GM12801 (cell line): Measurements from ENCODE around the gene EFNA5.

Source experiments
- CTCF ChIP-seq: IDR thresholded peaks from one replicate; pipeline ENCODE4 v1.5.1; 2011; ENCODE audit warnings: control low read depth; ENCODE audit not compliant: insufficient read length; ENCODE audit errors: extremely low read depth

Gene EFNA5

GRCh38 chr5:107418902-107419301, 251.8 kb downstream of the EFNA5 start:
- TF ChIP-seq CTCF = no peak

GRCh38 chr5:107418071-107418470, 252.7 kb downstream of the EFNA5 start:
- no peak for TF ChIP-seq CTCF

- no peak for TF ChIP-seq CTCF
Observed at GRCh38 chr5:107415762-107416161, 255.0 kb downstream of the EFNA5 start.

- TF ChIP-seq CTCF = no peak
Observed at GRCh38 chr5:107414802-107415201, 255.9 kb downstream of the EFNA5 start.

GRCh38 chr5:107413754-107414153, 257.0 kb downstream of the EFNA5 start:
- no peak for TF ChIP-seq CTCF

- TF ChIP-seq CTCF = no peak
Observed at GRCh38 chr5:107408564-107408963, 262.2 kb downstream of the EFNA5 start.

- TF ChIP-seq CTCF = no peak
Observed at GRCh38 chr5:107407713-107408298, 262.9 kb downstream of the EFNA5 start.
